Measurements from ENCODE around the gene DTNA.
A peak's percentile ranks its signal among the peaks of the same experiment; 100 is the strongest.
"Not testable (repeated sequence)": the region's sequence is repeated elsewhere in the genome, so short reads cannot be mapped to it uniquely, and the experiment has no call there.

Gene DTNA

DNA sequence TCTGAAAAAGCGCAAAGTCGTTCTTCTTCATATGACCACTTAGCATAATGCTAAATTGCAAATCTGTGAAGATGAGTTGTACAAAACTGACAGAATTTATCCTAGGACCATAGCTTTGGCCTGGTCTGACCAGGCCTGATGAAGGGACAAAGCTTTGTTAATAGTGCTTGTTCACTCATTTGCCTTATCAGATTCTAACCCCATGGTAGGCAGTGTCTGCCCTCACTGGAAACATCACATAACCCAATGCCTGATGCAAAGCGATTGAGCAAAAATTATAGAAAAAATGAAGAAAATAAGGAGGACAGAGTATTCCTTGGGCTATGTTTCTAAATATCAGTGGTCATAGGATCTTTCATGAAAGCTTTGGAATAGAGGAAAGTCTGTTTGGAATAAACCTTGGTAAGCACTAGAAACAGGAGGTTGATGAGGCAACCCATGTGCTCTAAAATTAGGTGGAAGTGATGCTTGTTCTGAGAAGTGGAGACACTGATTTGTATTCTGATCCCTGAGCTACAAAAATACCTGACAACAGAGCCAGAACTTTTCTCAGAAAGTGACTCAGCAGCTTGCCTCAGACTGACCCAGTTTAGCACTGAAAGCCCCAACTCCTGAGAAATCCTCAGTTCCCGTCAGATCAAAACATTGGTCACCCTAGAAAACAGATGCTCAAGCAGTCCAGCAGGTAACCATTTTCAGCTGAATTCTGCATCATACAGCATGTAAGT lies 199.7 kb downstream of the DTNA start:
- DNase-seq: no peak

GRCh38 chr18:34911081-34911480 lies 201.0 kb downstream of the DTNA start:
- no peak for DNase-seq

- no peak for DNase-seq
Measured at GRCh38 chr18:34911661-34912384, 201.7 kb downstream of the DTNA start.

- no peak for DNase-seq
Measured at GRCh38 chr18:34913837-34914661, 204.0 kb downstream of the DTNA start.

GRCh38 chr18:34915046-34915445 lies 204.9 kb downstream of the DTNA start:
- DNase-seq: no peak

DNA sequence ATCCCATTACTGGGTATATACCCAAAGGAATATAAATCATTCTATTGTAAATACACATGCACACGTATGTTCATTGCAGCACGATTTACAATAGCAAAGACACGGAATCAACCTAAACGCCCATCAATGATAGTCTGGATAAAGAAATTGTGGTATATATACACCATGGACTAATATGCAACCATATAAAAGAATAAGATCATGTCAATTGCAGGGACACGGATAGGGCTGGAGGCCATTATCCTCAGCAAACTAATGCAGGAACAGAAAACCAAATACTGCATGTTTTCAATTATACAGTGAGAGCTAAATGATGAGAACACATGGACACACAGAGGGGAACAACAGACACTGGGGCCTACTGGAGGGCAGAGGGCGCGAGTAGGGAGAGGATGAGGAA lies 206.4 kb downstream of the DTNA start:
- not testable (repeated sequence) for DNase-seq

GRCh38 chr18:34918856-34919255 lies 208.8 kb downstream of the DTNA start:
- DNase-seq: no peak

- DNase-seq: no peak
Measured at GRCh38 chr18:34921226-34921625, 211.1 kb downstream of the DTNA start.

DNA sequence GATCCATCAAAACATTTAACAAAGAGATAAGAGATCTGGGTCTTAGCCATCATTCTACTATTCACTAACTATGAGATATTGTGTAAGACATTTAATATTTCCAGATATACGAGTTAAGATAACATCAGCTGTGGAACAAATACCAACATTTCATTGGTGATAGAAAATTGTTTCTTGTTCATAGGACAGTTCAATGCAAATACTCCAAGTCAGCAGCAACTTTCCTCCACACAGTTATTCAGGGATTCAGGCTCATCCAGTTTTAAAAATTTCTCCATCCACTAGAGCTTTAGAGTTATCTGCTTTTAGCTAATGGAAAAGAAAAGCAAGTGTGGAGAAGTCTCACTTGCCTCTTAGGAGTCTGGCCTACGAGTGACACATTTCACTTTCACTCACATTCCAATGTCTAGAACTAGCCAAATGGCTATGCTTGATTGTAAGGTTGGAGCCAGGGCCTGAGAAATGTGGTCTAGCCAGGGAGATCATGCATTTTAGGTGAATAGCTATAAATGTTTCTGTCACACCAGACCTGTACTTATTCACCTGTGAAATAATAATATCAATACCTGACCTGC lies 211.8 kb downstream of the DTNA start:
- DNase-seq: no peak

- not testable (repeated sequence) for DNase-seq
Measured at GRCh38 chr18:34922594-34922993, 212.5 kb downstream of the DTNA start.

GRCh38 chr18:34923911-34924310 lies 213.8 kb downstream of the DTNA start:
- no peak for DNase-seq

GRCh38 chr18:34926683-34927082 lies 216.6 kb downstream of the DTNA start:
- DNase-seq: no peak

DNA sequence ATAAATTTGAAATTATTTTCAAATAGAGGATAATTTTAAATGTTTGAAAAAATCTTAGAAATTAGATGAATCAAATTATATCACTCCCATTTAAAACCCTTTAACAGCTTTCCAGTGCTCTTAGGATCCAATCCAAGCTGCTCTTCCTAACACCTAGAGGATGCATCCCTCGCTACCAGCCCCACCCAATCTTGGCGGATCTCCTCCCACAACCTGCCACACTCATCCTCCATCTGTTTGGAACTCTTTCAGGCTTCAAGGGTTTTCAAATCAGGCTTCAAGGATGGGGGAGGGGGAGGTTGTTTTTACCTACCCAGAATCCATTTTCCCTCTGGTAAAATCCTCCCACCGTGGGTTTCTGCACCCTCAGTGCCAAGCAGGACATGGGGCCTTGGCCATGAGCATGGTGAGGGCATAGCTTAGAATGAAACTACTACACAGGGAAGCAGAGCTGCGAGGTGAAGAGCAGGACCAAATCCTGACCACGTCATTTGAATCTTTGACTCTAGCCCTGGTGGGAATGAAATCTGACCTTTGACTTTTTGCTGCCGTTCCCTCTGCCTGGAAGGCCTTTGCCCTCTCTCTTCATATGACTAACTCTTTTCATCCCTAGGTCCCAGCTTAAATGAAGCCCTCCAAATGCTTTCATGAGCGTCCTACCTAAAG lies 218.1 kb downstream of the DTNA start:
- DNase-seq: no peak

DNA sequence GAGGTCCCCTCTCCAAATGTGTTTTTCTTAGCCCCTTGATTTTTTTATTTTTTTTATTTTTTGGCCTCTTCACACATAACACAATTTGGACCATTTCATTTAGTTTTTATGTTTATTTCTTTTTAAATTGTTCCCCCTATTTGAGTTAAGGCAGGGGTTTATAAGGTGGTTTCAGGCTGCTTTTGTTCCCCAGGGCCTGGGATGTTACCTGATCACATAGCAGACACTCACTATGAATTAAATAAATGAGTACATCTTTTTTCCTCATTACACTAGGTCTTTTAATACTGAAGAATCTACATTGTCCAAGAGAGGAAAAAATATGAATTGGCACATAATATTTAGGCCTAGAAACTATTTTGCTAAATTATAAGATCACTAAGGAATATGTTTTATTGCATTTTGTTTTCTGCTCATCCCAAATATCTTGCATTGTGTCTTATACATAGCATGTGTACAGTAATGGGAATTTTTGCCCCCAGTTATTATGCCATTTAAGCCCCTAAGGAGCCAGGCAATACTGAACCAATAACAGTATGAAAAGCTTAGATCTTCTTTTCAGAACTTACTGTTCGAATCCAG lies 218.7 kb downstream of the DTNA start:
- no peak for DNase-seq

DNA sequence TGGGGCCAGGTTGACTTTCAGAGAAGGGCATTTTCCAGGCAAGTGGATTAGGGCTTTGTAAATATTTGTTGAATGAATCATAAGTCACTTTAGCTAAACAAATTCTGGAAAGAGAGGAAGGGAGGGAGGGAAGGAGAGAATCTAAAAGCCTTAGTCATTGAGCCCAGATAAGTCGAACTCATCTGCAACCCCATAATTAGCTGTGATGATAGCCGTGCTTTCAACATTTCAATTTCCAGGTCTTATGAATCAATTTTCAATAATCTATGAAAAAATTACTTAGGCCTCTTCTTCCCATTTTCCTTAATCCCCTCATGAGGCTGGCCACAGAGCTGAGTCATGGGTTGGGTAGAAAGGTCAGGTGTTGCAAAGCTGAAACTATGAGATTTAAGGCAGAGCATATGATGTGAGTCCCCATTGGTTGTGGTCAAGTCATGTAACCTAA lies 219.3 kb downstream of the DTNA start:
- peak; percentile 51 for DNase-seq

GRCh38 chr18:34932363-34932762 lies 222.3 kb downstream of the DTNA start:
- no peak for DNase-seq

- no peak for DNase-seq
Measured at GRCh38 chr18:34932792-34933466, 222.8 kb downstream of the DTNA start.

GRCh38 chr18:34933909-34934661 lies 224.0 kb downstream of the DTNA start:
- no peak for DNase-seq

GRCh38 chr18:34936772-34937171 lies 226.7 kb downstream of the DTNA start:
- no peak for DNase-seq

- DNase-seq: no peak
Measured at GRCh38 chr18:34938090-34938489, 228.0 kb downstream of the DTNA start.

All from kidney glomerular epithelial cell (primary cell).